Endothelial cell of umbilical vein (primary cell): ENCODE measurements around the gene KCNMA1. TPM values are rescaled to one million over a fixed set of nuclear protein-coding genes. Genes with fewer than 3 reads are reported as not detected.

Source experiments
- BruUV-seq: library from RNA; stranded (reverse); fragments of 400-500 nt; replicated peaks from 2 replicates; lab custom pipeline; 2021; lab: Mats Ljungman, UMichigan
- CTCF ChIA-PET: fragments of 300-600, 350-600 bp; sonication (Branson Sonifier 250); formaldehyde crosslinking; loops from one replicate; lab custom pipeline; 2021; ENCODE audit warnings: antibody characterized with exemption, inconsistent platforms; lab: Charles Lee
- POLR2A ChIA-PET: fragments of 300-600, 350-600 bp; sonication (Branson Sonifier 250); formaldehyde crosslinking; loops from one replicate; lab custom pipeline; 2021; ENCODE audit warnings: antibody characterized with exemption, inconsistent platforms; lab: Charles Lee
- DNase-seq: peaks from one replicate; pipeline ENCODE4 v3.0.0-alpha.2; 2011; ENCODE audit warnings: low read depth, low spot score
- FAIRE-seq: peaks from 2 replicates; lab custom pipeline; 2011; peaks lifted over from hg19 to GRCh38; lab: Jason Lieb, UNC
- H2AFZ ChIP-seq: 2 replicates; pipeline ENCODE4 v1.6.0; 2012; ENCODE audit warnings: low read depth, low read length, control low read depth, inconsistent platforms
- H3K27ac ChIP-seq: 2 replicates; pipeline ENCODE4 v1.5.1; 2011; ENCODE audit warnings: low read depth, mild to moderate bottlenecking, control low read depth, low read length, moderate library complexity; ENCODE audit not compliant: insufficient read depth
- H3K27me3 ChIP-seq, 2 experiments: 2 replicates each; pipeline versions ENCODE4 v1.6.0 to v1.6.1; 2011; ENCODE audit warnings: low read length in 2 of 2, mixed read lengths in 1 of 2; ENCODE audit not compliant: control insufficient read depth in 2 of 2, insufficient read depth in 2 of 2
- H3K36me3 ChIP-seq, 2 experiments: 2 replicates in 1 of 2; 3 replicates in 1 of 2; pipeline ENCODE4 v1.5.1; 2011; ENCODE audit warnings: low read length in 2 of 2, mild to moderate bottlenecking in 1 of 2, moderate library complexity in 1 of 2; ENCODE audit not compliant: control insufficient read depth in 2 of 2, insufficient read depth in 2 of 2; ENCODE audit errors: extremely low read depth in 1 of 2
- H3K4me1 ChIP-seq: 3 replicates; pipeline ENCODE4 v1.5.1; 2011; ENCODE audit warnings: mild to moderate bottlenecking, low read length; ENCODE audit not compliant: control insufficient read depth, insufficient read depth; ENCODE audit errors: extremely low read depth
- H3K4me2 ChIP-seq: 2 replicates; pipeline ENCODE4 v1.6.1; 2011; ENCODE audit warnings: low read length, control low read depth, mixed read lengths; ENCODE audit not compliant: insufficient read depth
- H3K4me3 ChIP-seq, 3 experiments: fragments of 200-600 bp in 1 of 3; sonication (generic), shearing (Covaris generic) in 1 of 3; replicated peaks in 1 of 3; 2 replicates each; pipeline ENCODE4 v1.5.1; 2011 to 2016; ENCODE audit warnings: control low read depth in 3 of 3, low read length in 3 of 3, mild to moderate bottlenecking in 2 of 3, inconsistent platforms in 1 of 3, low read depth in 1 of 3, moderate library complexity in 1 of 3; ENCODE audit not compliant: insufficient read depth in 1 of 3
- H3K79me2 ChIP-seq: 2 replicates; pipeline ENCODE4 v1.6.0; 2012; ENCODE audit warnings: low read length, inconsistent platforms; ENCODE audit not compliant: control insufficient read depth, insufficient read depth
- H3K9ac ChIP-seq: replicated peaks from 2 replicates; pipeline ENCODE3; 2011; ENCODE audit warnings: low read length, control low read depth; ENCODE audit not compliant: insufficient read depth; ENCODE audit errors: extremely low read depth
- H3K9me1 ChIP-seq: replicated peaks from 3 replicates; pipeline ENCODE4 v1.6.0; 2011; ENCODE audit warnings: mild to moderate bottlenecking, low read length; ENCODE audit not compliant: control insufficient read depth, insufficient read depth; ENCODE audit errors: extremely low read depth
- H3K9me3 ChIP-seq: replicated peaks from 2 replicates; pipeline ENCODE4 v1.5.1; 2012; ENCODE audit warnings: low read length, inconsistent platforms; ENCODE audit not compliant: control insufficient read depth, insufficient read depth
- H4K20me1 ChIP-seq: replicated peaks from 2 replicates; pipeline ENCODE3; 2011; ENCODE audit warnings: mild to moderate bottlenecking, low read length; ENCODE audit not compliant: control insufficient read depth, insufficient read depth; ENCODE audit errors: extremely low read depth
- CTCF ChIP-seq, 2 donors: IDR thresholded peaks; 1 replicate in 1 of 2; 2 replicates in 1 of 2; pipeline ENCODE4 v1.5.1; 2011; ENCODE audit warnings: low read length in 2 of 2, mild to moderate bottlenecking in 2 of 2, moderate library complexity in 2 of 2, control low read depth in 1 of 2, inconsistent platforms in 1 of 2, low read depth in 1 of 2; ENCODE audit not compliant: insufficient read depth in 1 of 2; ENCODE audit errors: extremely low read depth in 1 of 2
- EZH2 ChIP-seq: IDR thresholded peaks from 2 replicates; pipeline ENCODE4 v1.6.1; 2012; ENCODE audit warnings: borderline replicate concordance, low read depth, mild to moderate bottlenecking, moderate library complexity, low read length, inconsistent platforms; ENCODE audit not compliant: severe bottlenecking
- FOS ChIP-seq: IDR thresholded peaks from 2 replicates; pipeline ENCODE4 v1.6.1; 2011; ENCODE audit warnings: mild to moderate bottlenecking, low read length, moderate library complexity, borderline replicate concordance; ENCODE audit not compliant: insufficient read depth
- GATA2 ChIP-seq: IDR thresholded peaks from 2 replicates; pipeline ENCODE4 v1.7.0; 2011; ENCODE audit warnings: low read depth, mild to moderate bottlenecking, moderate library complexity, mixed read lengths, low read length; ENCODE audit not compliant: insufficient read length, insufficient read depth
- JUN ChIP-seq: IDR thresholded peaks from 2 replicates; pipeline ENCODE4 v1.6.1; 2011; ENCODE audit warnings: borderline replicate concordance, low read depth; ENCODE audit not compliant: insufficient read length, insufficient read depth
- POLR2A ChIP-seq: IDR thresholded peaks from 2 replicates; pipeline ENCODE4 v1.6.1; 2012; ENCODE audit warnings: low read depth, mild to moderate bottlenecking, control low read depth, low read length
- POLR2AphosphoS5 ChIP-seq: IDR thresholded peaks from 2 replicates; pipeline ENCODE4 v1.6.1; 2012; ENCODE audit warnings: low read depth, mild to moderate bottlenecking, control low read depth, low read length, moderate library complexity; ENCODE audit not compliant: insufficient read depth
- dilution Hi-C: fragments of 300-500 bp; cut with MboI; formaldehyde crosslinking; loops from one replicate; pipeline ENCODE4 v1.15.0; 2019; ENCODE audit warnings: low sequenced_read_pairs; ENCODE audit not compliant: extremely low pct_ligation_motif_present
- intact Hi-C: fragments of 100-400 bp; cut with micrococcal nuclease; formaldehyde crosslinking; loops from one replicate; pipeline ENCODE4 v1.10.0; 2022
- polyA plus RNA-seq, 4 experiments: library from polyadenylated mRNA; depleted of rRNA in 3 of 4; stranded (reverse) in 3 of 4; unstranded in 1 of 4; fragments of >200 nt; gene quantifications; 2 replicates each; pipeline versions ENCODE4 v1.2.1 to v1.2.3, GENCODE V29; 2011 to 2012; ENCODE audit warnings: missing spikeins in 1 of 4
- total RNA-seq: library from RNA; stranded (reverse); gene quantifications from 2 replicates; pipeline ENCODE4 v1.2.3, GENCODE V29; 2021
- TF ChIP-seq, protein P1 (sequence below): IDR thresholded peaks from 2 replicates; pipeline ENCODE4 v1.6.1; 2011; ENCODE audit not compliant: insufficient read depth, insufficient read length

The KCNMA1 gene
- total and polyA plus RNA-seq, 2 donors (not counting 3 experiments of a cell fraction or from before 2014, with no cell fraction given): 0.10 to 0.82 TPM

- Histone ChIP-seq H3K4me3 (no peak overlapping the region), H3K4me1 (no peaks in the 10 kb centered on the region), H3K9ac (no peak overlapping the region), H3K27me3 (no peaks in the 10 kb centered on the region), H2AFZ (no peak overlapping the region), H3K79me2 (no peaks in the 10 kb centered on the region), H3K27ac (no peak overlapping the region), H3K36me3 (no peaks in the 10 kb centered on the region), H3K9me1 (no peaks in the 10 kb centered on the region), H3K4me2 (no peak overlapping the region), H4K20me1 (no peaks in the 10 kb centered on the region), H3K9me3 (no peaks in the 10 kb centered on the region)
- DNase-seq (no peak), FAIRE-seq (no peak)
- intact Hi-C loops: no loop called here
- dilution Hi-C loops: no loop called here
- CTCF ChIA-PET: no interaction called here
- POLR2A ChIA-PET: no interaction called here
- TF ChIP-seq, protein P1, sequence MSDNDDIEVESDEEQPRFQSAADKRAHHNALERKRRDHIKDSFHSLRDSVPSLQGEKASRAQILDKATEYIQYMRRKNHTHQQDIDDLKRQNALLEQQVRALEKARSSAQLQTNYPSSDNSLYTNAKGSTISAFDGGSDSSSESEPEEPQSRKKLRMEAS: no peak
- TF ChIP-seq POLR2A (no peak), FOS (no peak), EZH2 (no peak), POLR2AphosphoS5 (no peak), CTCF (IDR thresholded peaks at IDR 0.05; ENCODE audit: extremely low read depth in 1 of 2, insufficient read depth in 1 of 2, low read depth in 1 of 2, low read length in 2 of 2) (no peak), JUN (no peak), GATA2 (no peak)
- no TSS peak for BruUV-seq
Measured at GRCh38 chr10:76916536-76916935, 721.1 kb downstream of the KCNMA1 start.
